ENCODE measurements around the gene GDF9. TPM values are rescaled to one million over a fixed set of nuclear protein-coding genes. Genes with fewer than 3 reads are reported as not detected.

The GDF9 gene
- total RNA-seq, 2 experiments from 2014 or later: 0.66 to 2.2 TPM

DNA sequence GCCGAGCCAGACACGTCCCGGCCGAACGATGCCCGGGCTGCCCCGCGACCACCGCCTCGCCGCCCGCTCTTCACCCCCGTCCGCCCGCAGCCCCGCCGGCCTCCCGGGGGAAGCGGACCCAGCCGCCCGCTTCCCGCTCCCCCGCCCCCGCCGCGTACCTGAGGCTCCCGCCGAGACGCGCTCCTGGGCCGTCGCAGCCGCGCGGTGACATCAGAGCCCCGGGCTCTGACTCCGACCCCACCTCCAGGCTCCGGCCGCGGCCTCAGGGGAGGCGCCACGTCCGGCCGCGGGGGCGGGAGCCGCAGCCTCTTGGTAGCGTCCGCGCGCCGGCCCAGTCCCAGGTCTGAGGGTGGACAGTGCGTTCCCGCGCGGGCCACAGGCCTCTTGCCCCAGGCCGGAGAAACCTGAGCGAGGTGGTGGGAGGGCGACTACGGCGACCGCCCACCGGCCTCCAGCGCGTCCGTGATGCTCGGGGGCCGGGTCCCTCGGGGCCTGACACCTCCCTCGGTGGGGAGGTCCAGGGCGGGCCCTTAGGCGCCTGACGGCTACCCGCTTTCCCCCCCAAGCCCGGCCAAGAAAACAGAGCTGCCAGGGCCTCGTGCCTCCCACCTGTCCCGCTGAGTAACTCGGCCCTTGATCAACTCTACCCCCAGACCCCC is 35.7 kb downstream of the GDF9 start, which contains the start of gene SHROOM1:
TSS of gene SHROOM1 (minus strand) at position 212 of the 659 bp plus-strand sequence. CDS start 4,507 bp downstream, outside the sequence.
- Histone ChIP-seq H3K36me3 (ENCODE audit: insufficient read depth, low read length) (no peaks in the 10 kb centered on the region), H3K4me2 (ENCODE audit: low read length) (peak within 1 kb of the TSS; percentile 60), H4K20me1 (ENCODE audit: insufficient read depth, low read length) (no peaks in the 10 kb centered on the region), H3K9me2 (ENCODE audit: insufficient read depth, low read length) (no peaks in the 10 kb centered on the region), H2AFZ (ENCODE audit: low read length) (peak within 1 kb of the TSS; percentile 35), H3K4me3 (ENCODE audit: low read depth, low read length, poor library complexity, severe bottlenecking) (peak within 1 kb of the TSS; percentile 63), H3K79me2 (ENCODE audit: insufficient read depth, low read depth, low read length) (no peaks in the 10 kb centered on the region), H3K9me3 (ENCODE audit: low read length) (no peaks in the 10 kb centered on the region), H3K4me1 (ENCODE audit: insufficient read depth, low read length, poor library complexity, severe bottlenecking) (peaks cover 5% of the 10 kb centered on the region), H3K27ac (ENCODE audit: low read depth, low read length, poor library complexity, severe bottlenecking) (no peak within 1 kb of the TSS)
- peak; percentile 47 for DNase-seq (ENCODE audit: low spot score)
- ChIA-PET POLR2A (interaction anchor here (0.8 kb wide), 1 partner anchor 10 kb away, joined by 3 read pairs; no protein-coding TSS in a partner anchor), CTCF (ENCODE audit: unreplicated experiment) (no interaction called here)
- no peak for TF ChIP-seq CTCF (conservative IDR thresholded peaks at IDR 0.05; ENCODE audit: low read length)
- TF ChIP-seq EZH2phosphoT487 (IDR thresholded peaks at IDR 0.05; ENCODE audit: borderline replicate concordance, low read depth, low read length): no peak
- intact Hi-C loops (cut with micrococcal nuclease; ENCODE audit: unreplicated experiment): loop anchor here (1.0 to 10.0 kb wide), 3 partner anchors 52 to 464 kb away; no protein-coding TSS in a partner anchor
- no TSS peak for BruUV-seq (replicated peaks)

GRCh38 chr5:132829742-132830435 is 36.4 kb downstream of the GDF9 start:
- no peaks in the 10 kb centered on the region for H3K9me3 ChIP-seq (ENCODE audit: low read length)
- intact Hi-C loops (cut with micrococcal nuclease; ENCODE audit: unreplicated experiment): loop anchor here (1.0 to 10.0 kb wide), 3 partner anchors 52 to 465 kb away; no protein-coding TSS in a partner anchor
- H4K20me1 ChIP-seq (ENCODE audit: insufficient read depth, low read length): no peaks in the 10 kb centered on the region
- peak; percentile 73 for DNase-seq (ENCODE audit: low spot score)
- H3K36me3 ChIP-seq (ENCODE audit: insufficient read depth, low read length): no peaks in the 10 kb centered on the region
- POLR2A ChIA-PET: no interaction called here
- peak overlapping the region; percentile 60 for H3K4me2 ChIP-seq (ENCODE audit: low read length)
- H3K79me2 ChIP-seq (ENCODE audit: insufficient read depth, low read depth, low read length): no peaks in the 10 kb centered on the region
- H3K4me1 ChIP-seq (ENCODE audit: insufficient read depth, low read length, poor library complexity, severe bottlenecking): peaks cover 5% of the 10 kb centered on the region
- CTCF ChIA-PET (ENCODE audit: unreplicated experiment): no interaction called here
- no peaks in the 10 kb centered on the region for H3K9me2 ChIP-seq (ENCODE audit: insufficient read depth, low read length)
- H3K4me3 ChIP-seq (ENCODE audit: low read depth, low read length, poor library complexity, severe bottlenecking): peak overlapping the region; percentile 63
- BruUV-seq (replicated peaks): no TSS peak
- TF ChIP-seq EZH2phosphoT487 (IDR thresholded peaks at IDR 0.05; ENCODE audit: borderline replicate concordance, low read depth, low read length) (no peak), CTCF (conservative IDR thresholded peaks at IDR 0.05; ENCODE audit: low read length) (peak; percentile 81)
- peak overlapping the region; percentile 35 for H2AFZ ChIP-seq (ENCODE audit: low read length)
- H3K27ac ChIP-seq (ENCODE audit: low read depth, low read length, poor library complexity, severe bottlenecking): no peak overlapping the region

Data from OCI-LY7 (cell line).